BLaER1 treated with 17β-estradiol and CSF1 and Interleukin-3, amounts not matched to agents 10 nM and 100 nM (cell line): ENCODE results near the gene ISLR2.

Experiments used
- H3K27ac ChIP-seq, 11 experiments: shearing (Covaris generic); formaldehyde crosslinking; 2 replicates each; pipeline ENCODE4 v1.8.1; 2022
- H3K27me3 ChIP-seq, 11 experiments: shearing (Covaris generic); formaldehyde crosslinking; 2 replicates each; pipeline ENCODE4 v1.8.1; 2022
- H3K36me3 ChIP-seq, 11 experiments: shearing (Covaris generic); formaldehyde crosslinking; 2 replicates each; pipeline ENCODE4 v1.8.1; 2022
- H3K4me1 ChIP-seq, 10 experiments: shearing (Covaris generic); formaldehyde crosslinking; 2 replicates each; pipeline ENCODE4 v1.8.1; 2022
- H3K4me2 ChIP-seq, 11 experiments: shearing (Covaris generic); formaldehyde crosslinking; 2 replicates each; pipeline ENCODE4 v1.8.1; 2022
- H3K4me3 ChIP-seq, 10 experiments: shearing (Covaris generic); formaldehyde crosslinking; 2 replicates each; pipeline ENCODE4 v1.8.1; 2022
- H3K9ac ChIP-seq, 11 experiments: shearing (Covaris generic); formaldehyde crosslinking; 2 replicates each; pipeline ENCODE4 v1.8.1; 2022
- H3K9me3 ChIP-seq, 11 experiments: shearing (Covaris generic); formaldehyde crosslinking; replicated peaks in 1 of 11; 2 replicates each; pipeline ENCODE4 v1.8.1; 2022
- H4K20me1 ChIP-seq, 11 experiments: shearing (Covaris generic); formaldehyde crosslinking; 2 replicates each; pipeline ENCODE4 v1.8.1; 2022
- Cebpa-rat ChIP-seq, 11 experiments: shearing (Covaris generic); IDR thresholded peaks; 2 replicates each; pipeline ENCODE4 v1.8.1; 2022

The ISLR2 gene

DNA sequence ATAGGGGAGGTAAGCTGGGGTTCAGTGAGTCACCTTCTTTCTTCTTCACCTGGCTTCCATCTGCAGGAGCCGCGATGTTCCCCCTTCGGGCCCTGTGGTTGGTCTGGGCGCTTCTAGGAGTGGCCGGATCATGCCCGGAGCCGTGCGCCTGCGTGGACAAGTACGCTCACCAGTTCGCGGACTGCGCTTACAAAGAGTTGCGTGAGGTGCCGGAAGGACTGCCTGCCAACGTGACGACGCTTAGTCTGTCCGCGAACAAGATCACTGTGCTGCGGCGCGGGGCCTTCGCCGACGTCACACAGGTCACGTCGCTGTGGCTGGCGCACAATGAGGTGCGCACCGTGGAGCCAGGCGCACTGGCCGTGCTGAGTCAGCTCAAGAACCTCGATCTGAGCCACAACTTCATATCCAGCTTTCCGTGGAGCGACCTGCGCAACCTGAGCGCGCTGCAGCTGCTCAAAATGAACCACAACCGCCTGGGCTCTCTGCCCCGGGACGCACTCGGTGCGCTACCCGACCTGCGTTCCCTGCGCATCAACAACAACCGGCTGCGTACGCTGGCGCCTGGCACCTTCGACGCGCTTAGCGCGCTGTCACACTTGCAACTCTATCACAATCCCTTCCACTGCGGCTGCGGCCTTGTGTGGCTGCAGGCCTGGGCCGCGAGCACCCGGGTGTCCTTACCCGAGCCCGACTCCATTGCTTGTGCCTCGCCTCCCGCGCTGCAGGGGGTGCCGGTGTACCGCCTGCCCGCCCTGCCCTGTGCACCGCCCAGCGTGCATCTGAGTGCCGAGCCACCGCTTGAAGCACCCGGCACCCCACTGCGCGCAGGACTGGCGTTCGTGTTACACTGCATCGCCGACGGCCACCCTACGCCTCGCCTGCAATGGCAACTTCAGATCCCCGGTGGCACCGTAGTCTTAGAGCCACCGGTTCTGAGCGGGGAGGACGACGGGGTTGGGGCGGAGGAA, 2.6 kb downstream of the ISLR2 start:
- Histone ChIP-seq H3K9ac (no peak overlapping the region), H3K4me2 (no peak overlapping the region), H3K27ac (no peak overlapping the region), H4K20me1 (peaks cover 0 to 58% (median 27%) of the 10 kb centered on the region in 11 experiments; a peak in 16 of 22 replicates), H3K36me3 (no peaks in the 10 kb centered on the region), H3K4me1 (peaks cover 27 to 46% (median 39%) of the 10 kb centered on the region in 10 experiments), H3K4me3 (no peak overlapping the region), H3K27me3 (peaks cover 81 to 97% (median 82%) of the 10 kb centered on the region in 11 experiments), H3K9me3 (peaks cover 21 to 34% (median 26%) of the 10 kb centered on the region in 11 experiments; a peak in 21 of 22 replicates)
- TF ChIP-seq Cebpa-rat (IDR thresholded peaks at IDR 0.05) = no peak

DNA sequence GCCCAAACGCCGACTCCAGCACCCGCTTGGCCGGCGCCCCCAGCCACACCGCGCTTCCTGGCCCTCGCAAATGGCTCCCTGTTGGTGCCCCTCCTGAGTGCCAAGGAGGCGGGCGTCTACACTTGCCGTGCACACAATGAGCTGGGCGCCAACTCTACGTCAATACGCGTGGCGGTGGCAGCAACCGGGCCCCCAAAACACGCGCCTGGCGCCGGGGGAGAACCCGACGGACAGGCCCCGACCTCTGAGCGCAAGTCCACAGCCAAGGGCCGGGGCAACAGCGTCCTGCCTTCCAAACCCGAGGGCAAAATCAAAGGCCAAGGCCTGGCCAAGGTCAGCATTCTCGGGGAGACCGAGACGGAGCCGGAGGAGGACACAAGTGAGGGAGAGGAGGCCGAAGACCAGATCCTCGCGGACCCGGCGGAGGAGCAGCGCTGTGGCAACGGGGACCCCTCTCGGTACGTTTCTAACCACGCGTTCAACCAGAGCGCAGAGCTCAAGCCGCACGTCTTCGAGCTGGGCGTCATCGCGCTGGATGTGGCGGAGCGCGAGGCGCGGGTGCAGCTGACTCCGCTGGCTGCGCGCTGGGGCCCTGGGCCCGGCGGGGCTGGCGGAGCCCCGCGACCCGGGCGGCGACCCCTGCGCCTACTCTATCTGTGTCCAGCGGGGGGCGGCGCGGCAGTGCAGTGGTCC, 3.5 kb downstream of the ISLR2 start:
- Histone ChIP-seq H3K4me3 (no peak overlapping the region), H3K9me3 (peaks cover 21 to 34% (median 26%) of the 10 kb centered on the region in 11 experiments; a peak in 21 of 22 replicates), H3K27ac (no peak overlapping the region), H3K9ac (no peak overlapping the region), H4K20me1 (peaks cover 0 to 49% (median 18%) of the 10 kb centered on the region in 11 experiments; a peak in 14 of 22 replicates), H3K4me2 (no peak overlapping the region), H3K27me3 (peaks cover 72 to 88% (median 74%) of the 10 kb centered on the region in 11 experiments), H3K4me1 (peaks cover 20 to 40% (median 33%) of the 10 kb centered on the region in 10 experiments), H3K36me3 (no peaks in the 10 kb centered on the region)
- no peak for TF ChIP-seq Cebpa-rat (IDR thresholded peaks at IDR 0.05)

GRCh38 chr15:74134387-74135027, 4.1 kb downstream of the ISLR2 start:
- H3K9me3 ChIP-seq = peaks cover 21 to 34% (median 26%) of the 10 kb centered on the region in 11 experiments; a peak in 21 of 22 replicates
- no peak overlapping the region for H3K4me3 ChIP-seq
- no peak for TF ChIP-seq Cebpa-rat (IDR thresholded peaks at IDR 0.05)

DNA sequence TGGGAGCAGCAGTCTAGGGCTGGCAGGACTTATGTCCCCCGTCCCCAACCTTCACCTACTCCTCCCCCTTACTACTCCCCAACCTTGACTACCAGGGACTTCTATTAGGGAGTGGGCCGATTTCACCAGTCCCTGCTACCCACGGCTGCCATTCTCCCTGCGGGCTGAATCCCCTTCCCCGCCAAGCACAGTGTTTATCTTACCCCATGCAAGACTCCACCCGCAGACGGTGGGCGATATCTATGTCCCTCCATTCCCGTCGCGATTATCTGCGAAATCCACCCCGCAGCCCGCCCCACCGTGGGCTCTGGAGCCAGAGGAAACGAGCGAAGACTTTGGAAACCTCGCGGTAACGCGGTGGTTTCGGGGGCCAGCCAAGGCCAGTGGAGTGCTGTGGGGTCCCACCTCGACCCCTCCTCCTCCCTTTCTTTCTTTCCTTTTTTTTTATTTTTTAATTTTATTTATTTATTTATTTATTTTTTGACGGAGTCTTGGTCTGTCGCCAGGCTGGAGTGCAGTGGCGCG, 4.7 kb downstream of the ISLR2 start:
- no peak overlapping the region for H3K27ac ChIP-seq
- no peaks in the 10 kb centered on the region for H3K36me3 ChIP-seq
- peak overlapping the region in 2 of 11 experiments; percentile 74 to 79; a peak in 3 of 22 replicates for H3K9ac ChIP-seq
- H3K9me3 ChIP-seq = peaks cover 21 to 34% (median 26%) of the 10 kb centered on the region in 11 experiments; a peak in 21 of 22 replicates
- peaks cover 9 to 37% (median 28%) of the 10 kb centered on the region in 10 experiments for H3K4me1 ChIP-seq
- H3K4me3 ChIP-seq = peak overlapping the region; percentile 52 to 75 (median 63); a peak in 16 of 20 replicates
- H3K4me2 ChIP-seq = peak overlapping the region; percentile 80 to 99 (median 95)
- no peak for TF ChIP-seq Cebpa-rat (IDR thresholded peaks at IDR 0.05)
- H4K20me1 ChIP-seq = peaks cover 0 to 39% (median 9%) of the 10 kb centered on the region in 11 experiments; a peak in 10 of 22 replicates
- peaks cover 60 to 76% (median 61%) of the 10 kb centered on the region in 11 experiments for H3K27me3 ChIP-seq

More at GRCh38 chr15:74134387-74135027, 4.1 kb downstream of the ISLR2 start:
- peaks cover 14 to 35% (median 31%) of the 10 kb centered on the region in 10 experiments for H3K4me1 ChIP-seq
- H3K27me3 ChIP-seq = peaks cover 66 to 82% (median 67%) of the 10 kb centered on the region in 11 experiments
- no peak overlapping the region for H3K27ac ChIP-seq
- H3K4me2 ChIP-seq = peak overlapping the region in 8 of 11 experiments; percentile 80 to 99 (median 96); a peak in 7 of 22 replicates
- H3K9ac ChIP-seq = no peak overlapping the region
- H3K36me3 ChIP-seq = no peaks in the 10 kb centered on the region
- peaks cover 0 to 43% (median 13%) of the 10 kb centered on the region in 11 experiments; a peak in 13 of 22 replicates for H4K20me1 ChIP-seq

DNA sequence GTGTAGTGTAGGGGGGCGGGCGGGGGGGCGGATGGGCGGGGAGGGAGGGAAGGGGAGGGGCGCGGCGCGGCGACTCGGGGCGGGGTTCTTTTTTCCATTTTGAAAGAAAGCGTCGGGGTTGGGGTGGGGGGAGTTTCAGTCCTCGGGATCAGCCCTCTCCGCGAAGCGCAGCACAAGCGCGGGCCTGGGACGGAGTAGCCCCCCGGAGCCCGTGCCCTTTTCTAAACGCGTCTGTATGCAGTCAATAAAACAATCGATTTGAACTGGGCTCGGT, 6.1 kb downstream of the ISLR2 start:
- Histone ChIP-seq H4K20me1 (peaks cover 0 to 26% (median 0%) of the 10 kb centered on the region in 11 experiments; a peak in 6 of 22 replicates), H3K9ac (peak overlapping the region in 10 of 11 experiments; percentile 56 to 78 (median 69); a peak in 18 of 22 replicates), H3K4me2 (peak overlapping the region; percentile 91 to 100 (median 97)), H3K27me3 (peaks cover 46 to 62% (median 47%) of the 10 kb centered on the region in 11 experiments), H3K9me3 (peaks cover 21 to 34% (median 26%) of the 10 kb centered on the region in 11 experiments; a peak in 21 of 22 replicates), H3K36me3 (no peaks in the 10 kb centered on the region), H3K27ac (peak overlapping the region in 8 of 11 experiments; percentile 28 to 75 (median 58); a peak in 12 of 22 replicates), H3K4me1 (peaks cover 9 to 39% (median 27%) of the 10 kb centered on the region in 10 experiments), H3K4me3 (peak overlapping the region; percentile 52 to 70 (median 62))
- no peak for TF ChIP-seq Cebpa-rat (IDR thresholded peaks at IDR 0.05)

DNA sequence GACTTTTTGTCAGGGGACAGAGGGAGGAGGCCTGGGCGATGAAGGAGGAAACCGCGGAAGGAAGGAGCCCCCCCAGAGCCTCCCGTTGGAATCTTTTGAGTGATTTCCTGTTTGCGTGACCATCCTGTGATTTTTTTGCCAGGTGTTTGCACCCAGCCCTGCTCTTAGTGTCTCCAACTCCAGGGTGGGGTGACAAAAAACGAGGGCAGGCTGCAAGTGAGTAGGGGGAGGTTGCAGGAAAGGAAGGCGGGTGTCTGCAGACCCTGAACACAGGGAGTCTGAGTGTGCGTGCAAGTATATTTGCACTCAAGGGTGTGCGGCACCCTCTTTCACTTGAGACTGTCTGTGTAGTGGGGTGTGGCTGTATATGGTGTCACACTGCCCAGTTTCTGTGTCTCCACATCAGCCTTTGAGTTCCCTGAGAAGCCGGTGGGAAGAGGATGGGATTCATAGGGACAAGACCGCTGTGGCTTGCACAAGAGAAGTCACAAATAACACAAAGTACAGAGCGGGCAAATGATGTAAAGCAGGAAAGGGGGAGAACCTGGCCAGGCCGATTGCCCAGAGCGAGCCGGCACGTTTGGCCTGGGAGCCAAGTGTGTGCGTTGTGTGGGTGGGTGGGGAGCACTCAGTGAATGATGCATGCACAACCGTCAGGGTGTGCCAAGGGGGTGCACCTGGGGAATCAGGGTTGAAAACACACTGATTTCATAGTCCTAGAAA, 6.6 kb downstream of the ISLR2 start:
- Histone ChIP-seq H3K27ac (peak overlapping the region in 8 of 11 experiments; percentile 28 to 75 (median 58); a peak in 12 of 22 replicates), H3K36me3 (no peaks in the 10 kb centered on the region), H3K9me3 (peaks cover 21 to 29% (median 26%) of the 10 kb centered on the region in 11 experiments; a peak in 21 of 22 replicates), H3K4me3 (peak overlapping the region; percentile 52 to 70 (median 62)), H3K4me1 (peaks cover 9 to 39% (median 27%) of the 10 kb centered on the region in 10 experiments), H3K4me2 (peak overlapping the region; percentile 91 to 100 (median 97)), H4K20me1 (peaks cover 0 to 21% (median 0%) of the 10 kb centered on the region in 11 experiments; a peak in 4 of 22 replicates), H3K9ac (peak overlapping the region in 10 of 11 experiments; percentile 56 to 78 (median 69); a peak in 18 of 22 replicates), H3K27me3 (peaks cover 41 to 57% (median 42%) of the 10 kb centered on the region in 11 experiments)
- no peak for TF ChIP-seq Cebpa-rat (IDR thresholded peaks at IDR 0.05)

GRCh38 chr15:74137537-74137894, 7.1 kb downstream of the ISLR2 start:
- H3K9me3 ChIP-seq = peaks cover 19 to 26% (median 24%) of the 10 kb centered on the region in 11 experiments; a peak in 21 of 22 replicates
- H3K9ac ChIP-seq = peak overlapping the region in 4 of 11 experiments; percentile 74 to 78 (median 76); a peak in 4 of 22 replicates
- peak overlapping the region in 4 of 11 experiments; percentile 28 to 75 (median 58); a peak in 4 of 22 replicates for H3K27ac ChIP-seq
- no peak overlapping the region for H3K4me3 ChIP-seq
- no peaks in the 10 kb centered on the region for H3K36me3 ChIP-seq
- peaks cover 0 to 16% (median 0%) of the 10 kb centered on the region in 11 experiments; a peak in 3 of 22 replicates for H4K20me1 ChIP-seq
- H3K4me2 ChIP-seq = peak overlapping the region in 10 of 11 experiments; percentile 91 to 100 (median 97); a peak in 20 of 22 replicates
- H3K4me1 ChIP-seq = peaks cover 9 to 39% (median 27%) of the 10 kb centered on the region in 10 experiments
- no peak for TF ChIP-seq Cebpa-rat (IDR thresholded peaks at IDR 0.05)
- peaks cover 36 to 52% (median 37%) of the 10 kb centered on the region in 11 experiments for H3K27me3 ChIP-seq
